HepG2 (cell line): ENCODE measurements around the gene MISFA. TPM values are rescaled to one million over a fixed set of nuclear protein-coding genes. Genes with fewer than 3 reads are reported as not detected.

ENCODE experiments used
- ATAC-seq: fragments of 200-7000 bp; cut with Tn5 transposase; 3 replicates; pipeline ENCODE4 v1.9.1; 2020; ENCODE audit warnings: mild to moderate bottlenecking, moderate library complexity
- BruUV-seq: library from RNA; stranded (reverse); fragments of 400-500 nt; replicated peaks from 2 replicates; lab custom pipeline; 2021; lab: Mats Ljungman, UMichigan
- CTCF ChIA-PET: fragments of 300-600 bp; formaldehyde crosslinking; extraction: SDS; loops from one replicate; lab custom pipeline; 2021; ENCODE audit warnings: low total read pairs, inconsistent platforms, low intra/inter-chr PET ratio; lab: Yijun Ruan, JAX
- POLR2A ChIA-PET: fragments of 350-600 bp; sonication (Branson Sonifier 250); formaldehyde crosslinking; loops from one replicate; lab custom pipeline; 2020; ENCODE audit warnings: antibody characterized with exemption, inconsistent platforms; lab: Yijun Ruan, JAX
- DNase-seq: peaks from one replicate; pipeline ENCODE4 v3.0.0-alpha.2; 2015; ENCODE audit warnings: low spot score
- FAIRE-seq: peaks from 3 replicates; lab custom pipeline; 2011; peaks lifted over from hg19 to GRCh38; lab: Jason Lieb, UNC
- H2AFZ ChIP-seq: one replicate; pipeline ENCODE4 v1.6.1; 2011; ENCODE audit warnings: low read length, inconsistent platforms
- H3K27ac ChIP-seq: fragments of 300-600 bp; 3 replicates; pipeline ENCODE4 v1.8.0; 2011; ENCODE audit warnings: mixed run types, mild to moderate bottlenecking, mixed read lengths, low read length, inconsistent platforms; ENCODE audit not compliant: insufficient read depth; ENCODE audit errors: extremely low read length
- H3K27me3 ChIP-seq, 2 experiments: fragments of 200-600 bp in 1 of 2; 2 replicates in 1 of 2; 3 replicates in 1 of 2; pipeline versions ENCODE4 v1.6.0 to v1.8.0; 2011; ENCODE audit warnings: low read length in 2 of 2, mild to moderate bottlenecking in 2 of 2, moderate library complexity in 2 of 2, inconsistent platforms in 1 of 2; ENCODE audit not compliant: insufficient read depth in 2 of 2, control insufficient read depth in 1 of 2
- H3K36me3 ChIP-seq, 2 experiments: fragments of 200-600 bp in 1 of 2; replicated peaks in 1 of 2; 2 replicates in 1 of 2; 3 replicates in 1 of 2; pipeline versions ENCODE4 v1.5.1 to v1.8.0; 2011; ENCODE audit warnings: low read length in 2 of 2, inconsistent platforms in 1 of 2; ENCODE audit not compliant: insufficient read depth in 2 of 2, control insufficient read depth in 1 of 2
- H3K4me1 ChIP-seq: 2 replicates; pipeline ENCODE4 v1.5.1; 2012; ENCODE audit warnings: low read length, inconsistent platforms; ENCODE audit not compliant: insufficient read depth
- H3K4me2 ChIP-seq: 2 replicates; pipeline ENCODE4 v1.6.0; 2011; ENCODE audit warnings: low read depth, low read length, inconsistent platforms
- H3K4me3 ChIP-seq, 3 experiments: fragments of 200-600 bp in 1 of 3; sonication (generic), shearing (Covaris generic) in 1 of 3; replicated peaks in 1 of 3; 2 replicates each; pipeline ENCODE4 v1.5.1; 2011 to 2016; ENCODE audit warnings: low read length in 3 of 3, inconsistent platforms in 2 of 3, low read depth in 2 of 3, mild to moderate bottlenecking in 2 of 3, control low read depth in 1 of 3, mixed read lengths in 1 of 3; ENCODE audit not compliant: insufficient read depth in 1 of 3
- H3K79me2 ChIP-seq: one replicate; pipeline ENCODE4 v1.6.1; 2011; ENCODE audit warnings: low read length, inconsistent platforms; ENCODE audit not compliant: insufficient read depth
- H3K9ac ChIP-seq: 2 replicates; pipeline ENCODE4 v1.6.0; 2011; ENCODE audit warnings: mild to moderate bottlenecking, low read depth, low read length, inconsistent platforms; ENCODE audit not compliant: insufficient read depth
- H3K9me3 ChIP-seq: 2 replicates; pipeline ENCODE4 v1.5.1; 2012; ENCODE audit warnings: mild to moderate bottlenecking, low read length
- H4K20me1 ChIP-seq: 2 replicates; pipeline ENCODE4 v1.6.0; 2011; ENCODE audit warnings: inconsistent platforms, mild to moderate bottlenecking, low read length, moderate library complexity; ENCODE audit not compliant: insufficient read depth
- KDM2A ChIP-seq: sonication (generic); formaldehyde crosslinking; IDR thresholded peaks from 2 replicates; pipeline ENCODE4 v1.4.0; 2020; ENCODE audit warnings: low read depth, missing genetic modification reagents, borderline replicate concordance
- SP1 ChIP-seq, 2 experiments: fragments of 450-650 bp in 1 of 2; sonication (generic) in 1 of 2; formaldehyde crosslinking in 1 of 2; IDR thresholded peaks; 2 replicates each; pipeline versions ENCODE4 v1.4.0 to v1.6.1; 2016 to 2020; ENCODE audit warnings: missing genetic modification reagents in 1 of 2
- XBP1 ChIP-seq: sonication (generic); formaldehyde crosslinking; IDR thresholded peaks from 2 replicates; pipeline ENCODE4 v1.5.0; 2020; ENCODE audit warnings: missing genetic modification reagents
- ZFYVE20 ChIP-seq: sonication (generic); formaldehyde crosslinking; IDR thresholded peaks from 2 replicates; pipeline ENCODE4 v1.8.0; 2023; ENCODE audit warnings: low read depth, mild to moderate bottlenecking, moderate library complexity, missing genetic modification reagents, borderline replicate concordance
- ZNF121 ChIP-seq: sonication (generic); formaldehyde crosslinking; IDR thresholded peaks from 2 replicates; pipeline ENCODE4 v1.5.0; 2020; ENCODE audit warnings: mild to moderate bottlenecking, missing genetic modification reagents
- ZNF670 ChIP-seq: sonication (generic); formaldehyde crosslinking; IDR thresholded peaks from 2 replicates; pipeline ENCODE4 v1.8.0; 2022; ENCODE audit warnings: mild to moderate bottlenecking, missing genetic modification reagents, borderline replicate concordance
- whole genome bisulfite sequencing: methylation state at CpG from one replicate; pipeline ENCODE4 v1.1.6; 2017; ENCODE audit warnings: low lambda C conversion rate; 5-methylcytosine and 5-hydroxymethylcytosine counted together
- in situ Hi-C: cut with HindIII; loops from 2 replicates; pipeline ENCODE4 v1.10.0; 2017; ENCODE audit warnings: low pct_unique_long_range_greater_than_20kb; ENCODE audit not compliant: extremely low pct_ligation_motif_present
- intact Hi-C: fragments of 100-400 bp; cut with micrococcal nuclease; formaldehyde crosslinking; loops from one replicate; pipeline ENCODE4 v1.10.0; 2022; ENCODE audit not compliant: unreplicated experiment
- polyA plus RNA-seq, 8 experiments: library from polyadenylated mRNA; depleted of rRNA in 3 of 8; stranded (reverse) in 7 of 8; unstranded in 1 of 8; fragments of >200 nt; fragmentation: Illumina TruSeq in 4 of 8; extraction: Trizol in 4 of 8; gene quantifications; 2 replicates each; pipeline versions ENCODE4 v1.2.1 to v1.2.3, GENCODE V29; 2011 to 2016; ENCODE audit warnings: low read depth in 4 of 8, missing spikeins in 1 of 8, mixed read lengths in 1 of 8; ENCODE audit not compliant: insufficient read depth in 1 of 8
- total RNA-seq, 5 experiments: library from RNA; depleted of rRNA; stranded (reverse); fragments of >200 nt; fragmentation: Illumina TruSeq; extraction: Trizol; gene quantifications; 2 replicates each; pipeline ENCODE4 v1.2.3, GENCODE V29; 2016; ENCODE audit warnings: low read depth in 1 of 5
- TF ChIP-seq, protein P1 (sequence below): sonication (generic); formaldehyde crosslinking; conservative IDR thresholded peaks from 2 replicates; pipeline ENCODE4 v1.8.0; 2022; ENCODE audit warnings: mild to moderate bottlenecking, moderate library complexity, missing genetic modification reagents
- TF ChIP-seq, protein P2 (sequence below): sonication (generic); formaldehyde crosslinking; IDR thresholded peaks from 2 replicates; pipeline ENCODE4 v1.9.0; 2021; ENCODE audit warnings: missing genetic modification reagents, borderline replicate concordance
- TF ChIP-seq, protein P3 (sequence below): sonication (generic); formaldehyde crosslinking; IDR thresholded peaks from 2 replicates; pipeline ENCODE4 v1.8.0; 2022; ENCODE audit warnings: low read depth, missing genetic modification reagents
- TF ChIP-seq, protein P4 (sequence below): sonication (generic); formaldehyde crosslinking; IDR thresholded peaks from 2 replicates; pipeline ENCODE4 v1.5.0; 2020; ENCODE audit warnings: missing genetic modification reagents
- TF ChIP-seq, protein P5 (sequence below): sonication (generic); formaldehyde crosslinking; IDR thresholded peaks from 2 replicates; pipeline ENCODE4 v1.4.0; 2020; ENCODE audit warnings: missing genetic modification reagents, mild to moderate bottlenecking, borderline replicate concordance

Gene MISFA
- total and polyA plus RNA-seq, 2 of the 13 experiments (the other 11 are each of a cell fraction or from before 2014, with no cell fraction given) = 1.4 to 5.4 TPM

DNA sequence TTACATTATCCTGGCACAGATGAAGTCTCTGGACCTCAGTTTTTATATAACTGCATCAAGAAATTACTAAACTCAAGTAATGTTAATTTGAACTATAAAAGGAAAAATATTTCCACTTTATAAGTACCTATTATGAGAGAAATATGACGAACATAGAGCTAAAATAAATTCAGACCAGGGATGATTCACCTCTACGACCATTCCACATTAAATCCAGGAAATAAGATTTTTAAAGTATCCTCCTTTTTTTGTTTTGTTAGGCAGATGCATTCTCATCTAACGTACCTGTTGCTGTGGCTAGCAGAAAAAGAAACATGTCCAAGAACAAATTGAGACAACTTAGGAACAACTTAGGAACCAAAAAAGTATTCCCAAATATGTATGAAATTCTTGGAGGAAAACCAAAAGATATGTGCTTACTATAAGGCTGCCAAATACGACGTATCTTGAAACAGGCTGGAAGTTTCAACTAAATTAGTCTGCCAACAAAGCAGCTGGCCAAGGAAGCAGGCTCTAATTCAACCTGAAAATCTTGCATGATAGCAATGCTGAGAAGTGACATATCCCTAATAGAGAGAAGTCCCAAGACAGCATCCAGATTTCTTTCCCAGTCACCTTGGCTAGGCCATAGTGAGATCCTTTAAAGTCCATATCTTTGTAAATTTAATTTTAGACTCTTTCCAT lies 18.9 kb downstream of the MISFA start (continued):
- TF ChIP-seq ZNF121 (CRISPR knock-in tag) = no peak

DNA sequence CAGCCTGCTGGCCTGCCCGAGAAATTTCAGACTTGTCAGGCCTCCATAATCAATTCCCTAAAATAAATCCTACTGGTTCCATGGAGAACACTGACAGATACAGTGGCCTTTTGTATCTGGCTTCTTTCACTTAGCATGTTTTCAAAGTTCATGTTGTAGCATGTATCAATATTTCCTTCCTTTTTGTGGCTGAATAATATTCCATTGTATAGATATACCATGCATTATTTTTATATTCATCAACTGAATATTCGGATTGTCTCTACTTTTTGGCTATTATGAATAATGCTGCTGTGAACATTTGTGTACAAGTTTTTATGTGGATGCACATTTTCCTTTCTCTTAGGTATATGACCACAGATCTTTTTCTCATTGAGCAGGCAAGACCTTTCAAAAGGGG lies 24.1 kb downstream of the MISFA start:
- Histone ChIP-seq H3K4me2 (no peak overlapping the region), H3K79me2 (peaks cover 76% of the 10 kb centered on the region), H3K9ac (no peak overlapping the region), H4K20me1 (no peaks in the 10 kb centered on the region; the same call in 1 of the 2 replicates), H3K4me1 (no peaks in the 10 kb centered on the region), H3K9me3 (no peaks in the 10 kb centered on the region), H3K27ac (no peak overlapping the region), H3K36me3 (no peaks in the 10 kb centered on the region; a peak in 1 of 5 replicates), H3K27me3 (no peaks in the 10 kb centered on the region), H2AFZ (no peak overlapping the region), H3K4me3 (no peak overlapping the region)
- in situ Hi-C loops (no loop called here), intact Hi-C loops (no loop called here)
- DNase-seq (no peak), ATAC-seq (no peak), FAIRE-seq (no peak)
- 98% methylated on average over 2 of the region's 2 CpGs for WGBS
- ChIA-PET POLR2A (interaction anchor here (1.0 kb wide), 1 partner anchor 11 kb away, joined by 3 read pairs; the partner anchor contains the start of gene SPTY2D1), CTCF (no interaction called here)
- BruUV-seq = no TSS peak
- TF ChIP-seq, protein P1, sequence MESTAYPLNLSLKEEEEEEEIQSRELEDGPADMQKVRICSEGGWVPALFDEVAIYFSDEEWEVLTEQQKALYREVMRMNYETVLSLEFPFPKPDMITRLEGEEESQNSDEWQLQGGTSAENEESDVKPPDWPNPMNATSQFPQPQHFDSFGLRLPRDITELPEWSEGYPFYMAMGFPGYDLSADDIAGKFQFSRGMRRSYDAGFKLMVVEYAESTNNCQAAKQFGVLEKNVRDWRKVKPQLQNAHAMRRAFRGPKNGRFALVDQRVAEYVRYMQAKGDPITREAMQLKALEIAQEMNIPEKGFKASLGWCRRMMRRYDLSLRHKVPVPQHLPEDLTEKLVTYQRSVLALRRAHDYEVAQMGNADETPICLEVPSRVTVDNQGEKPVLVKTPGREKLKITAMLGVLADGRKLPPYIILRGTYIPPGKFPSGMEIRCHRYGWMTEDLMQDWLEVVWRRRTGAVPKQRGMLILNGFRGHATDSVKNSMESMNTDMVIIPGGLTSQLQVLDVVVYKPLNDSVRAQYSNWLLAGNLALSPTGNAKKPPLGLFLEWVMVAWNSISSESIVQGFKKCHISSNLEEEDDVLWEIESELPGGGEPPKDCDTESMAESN (CRISPR knock-in tag) = no peak
- TF ChIP-seq KDM2A (CRISPR knock-in tag) = no peak
- TF ChIP-seq, protein P2, sequence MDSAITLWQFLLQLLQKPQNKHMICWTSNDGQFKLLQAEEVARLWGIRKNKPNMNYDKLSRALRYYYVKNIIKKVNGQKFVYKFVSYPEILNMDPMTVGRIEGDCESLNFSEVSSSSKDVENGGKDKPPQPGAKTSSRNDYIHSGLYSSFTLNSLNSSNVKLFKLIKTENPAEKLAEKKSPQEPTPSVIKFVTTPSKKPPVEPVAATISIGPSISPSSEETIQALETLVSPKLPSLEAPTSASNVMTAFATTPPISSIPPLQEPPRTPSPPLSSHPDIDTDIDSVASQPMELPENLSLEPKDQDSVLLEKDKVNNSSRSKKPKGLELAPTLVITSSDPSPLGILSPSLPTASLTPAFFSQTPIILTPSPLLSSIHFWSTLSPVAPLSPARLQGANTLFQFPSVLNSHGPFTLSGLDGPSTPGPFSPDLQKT (CRISPR knock-in tag) = no peak
- no peak for TF ChIP-seq XBP1
- no peak for TF ChIP-seq SP1 (IDR thresholded peaks at IDR 0.05)
- no peak for TF ChIP-seq SP1 (CRISPR knock-in tag; IDR thresholded peaks at IDR 0.05)
- no peak for TF ChIP-seq ZNF670 (CRISPR knock-in tag)
- TF ChIP-seq, protein P3, sequence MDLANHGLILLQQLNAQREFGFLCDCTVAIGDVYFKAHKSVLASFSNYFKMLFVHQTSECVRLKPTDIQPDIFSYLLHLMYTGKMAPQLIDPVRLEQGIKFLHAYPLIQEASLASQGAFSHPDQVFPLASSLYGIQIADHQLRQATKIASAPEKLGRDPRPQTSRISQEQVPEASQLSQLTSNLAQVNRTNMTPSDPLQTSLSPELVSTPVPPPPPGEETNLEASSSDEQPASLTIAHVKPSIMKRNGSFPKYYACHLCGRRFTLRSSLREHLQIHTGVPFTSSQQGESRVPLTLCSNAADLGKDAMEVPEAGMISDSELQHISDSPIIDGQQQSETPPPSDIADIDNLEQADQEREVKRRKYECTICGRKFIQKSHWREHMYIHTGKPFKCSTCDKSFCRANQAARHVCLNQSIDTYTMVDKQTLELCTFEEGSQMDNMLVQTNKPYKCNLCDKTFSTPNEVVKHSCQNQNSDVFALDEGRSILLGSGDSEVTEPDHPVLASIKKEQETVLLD (CRISPR knock-in tag) = no peak
- TF ChIP-seq ZFYVE20 (CRISPR knock-in tag) = no peak
- TF ChIP-seq, protein P4, sequence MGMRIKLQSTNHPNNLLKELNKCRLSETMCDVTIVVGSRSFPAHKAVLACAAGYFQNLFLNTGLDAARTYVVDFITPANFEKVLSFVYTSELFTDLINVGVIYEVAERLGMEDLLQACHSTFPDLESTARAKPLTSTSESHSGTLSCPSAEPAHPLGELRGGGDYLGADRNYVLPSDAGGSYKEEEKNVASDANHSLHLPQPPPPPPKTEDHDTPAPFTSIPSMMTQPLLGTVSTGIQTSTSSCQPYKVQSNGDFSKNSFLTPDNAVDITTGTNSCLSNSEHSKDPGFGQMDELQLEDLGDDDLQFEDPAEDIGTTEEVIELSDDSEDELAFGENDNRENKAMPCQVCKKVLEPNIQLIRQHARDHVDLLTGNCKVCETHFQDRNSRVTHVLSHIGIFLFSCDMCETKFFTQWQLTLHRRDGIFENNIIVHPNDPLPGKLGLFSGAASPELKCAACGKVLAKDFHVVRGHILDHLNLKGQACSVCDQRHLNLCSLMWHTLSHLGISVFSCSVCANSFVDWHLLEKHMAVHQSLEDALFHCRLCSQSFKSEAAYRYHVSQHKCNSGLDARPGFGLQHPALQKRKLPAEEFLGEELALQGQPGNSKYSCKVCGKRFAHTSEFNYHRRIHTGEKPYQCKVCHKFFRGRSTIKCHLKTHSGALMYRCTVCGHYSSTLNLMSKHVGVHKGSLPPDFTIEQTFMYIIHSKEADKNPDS (CRISPR knock-in tag) = no peak
- TF ChIP-seq, protein P5, sequence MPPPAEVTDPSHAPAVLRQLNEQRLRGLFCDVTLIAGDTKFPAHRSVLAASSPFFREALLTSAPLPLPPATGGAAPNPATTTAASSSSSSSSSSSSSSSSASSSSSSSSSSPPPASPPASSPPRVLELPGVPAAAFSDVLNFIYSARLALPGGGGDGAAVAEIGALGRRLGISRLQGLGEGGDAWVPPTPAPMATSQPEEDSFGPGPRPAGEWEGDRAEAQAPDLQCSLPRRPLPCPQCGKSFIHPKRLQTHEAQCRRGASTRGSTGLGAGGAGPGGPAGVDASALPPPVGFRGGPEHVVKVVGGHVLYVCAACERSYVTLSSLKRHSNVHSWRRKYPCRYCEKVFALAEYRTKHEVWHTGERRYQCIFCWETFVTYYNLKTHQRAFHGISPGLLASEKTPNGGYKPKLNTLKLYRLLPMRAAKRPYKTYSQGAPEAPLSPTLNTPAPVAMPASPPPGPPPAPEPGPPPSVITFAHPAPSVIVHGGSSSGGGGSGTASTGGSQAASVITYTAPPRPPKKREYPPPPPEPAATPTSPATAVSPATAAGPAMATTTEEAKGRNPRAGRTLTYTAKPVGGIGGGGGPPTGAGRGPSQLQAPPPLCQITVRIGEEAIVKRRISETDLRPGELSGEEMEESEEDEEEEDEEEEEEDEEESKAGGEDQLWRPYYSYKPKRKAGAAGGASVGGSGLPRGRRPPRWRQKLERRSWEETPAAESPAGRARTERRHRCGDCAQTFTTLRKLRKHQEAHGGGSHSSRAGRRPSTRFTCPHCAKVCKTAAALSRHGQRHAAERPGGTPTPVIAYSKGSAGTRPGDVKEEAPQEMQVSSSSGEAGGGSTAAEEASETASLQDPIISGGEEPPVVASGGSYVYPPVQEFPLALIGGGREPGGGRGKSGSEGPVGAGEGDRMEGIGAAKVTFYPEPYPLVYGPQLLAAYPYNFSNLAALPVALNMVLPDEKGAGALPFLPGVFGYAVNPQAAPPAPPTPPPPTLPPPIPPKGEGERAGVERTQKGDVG (CRISPR knock-in tag) = no peak
